ENCODE results near the gene EPHB2. TPM values are rescaled to one million over a fixed set of nuclear protein-coding genes. Genes with fewer than 3 reads are reported as not detected.

Gene EPHB2
- total RNA-seq, 2 experiments from 2014 or later = 0.08 TPM; not detected in 1

GRCh38 chr1:22803833-22804232 lies 93.2 kb downstream of the EPHB2 start:
- H3K4me3 ChIP-seq (ENCODE audit: low read length) = no peak overlapping the region

GRCh38 chr1:22804406-22804805 lies 93.8 kb downstream of the EPHB2 start:
- intact Hi-C loops (cut with DNase I, micrococcal nuclease) = no loop called here
- Histone ChIP-seq H3K9me3 (ENCODE audit: control insufficient read depth in 1 of 2, insufficient read depth in 1 of 2, low read length in 2 of 2) (no peaks in the 10 kb centered on the region), H3K36me3 (ENCODE audit: insufficient read depth, low read length) (no peaks in the 10 kb centered on the region), H3K4me3 (ENCODE audit: low read length) (no peak overlapping the region), H3K27me3 (ENCODE audit: control insufficient read depth in 1 of 2, insufficient read depth in 2 of 2, low read length in 2 of 2) (no peaks in the 10 kb centered on the region), H3K4me1 (ENCODE audit: insufficient read depth, low read length) (no peaks in the 10 kb centered on the region), H3K27ac (ENCODE audit: low read depth in 1 of 2, low read length in 2 of 2) (no peak overlapping the region)
- Mint-ChIP-seq H3K4me1 (ENCODE audit: low read depth) (no peaks in the 10 kb centered on the region), H3K27me3 (peaks cover 17% of the 10 kb centered on the region), H3K9me3 (no peaks in the 10 kb centered on the region), H3K36me3 (ENCODE audit: low read depth) (no peaks in the 10 kb centered on the region), H3K4me3 (no peak overlapping the region), H3K27ac (no peak overlapping the region)
- POLR2A ChIA-PET = no interaction called here
- CTCF ChIA-PET = no interaction called here
- DNase-seq = no peak
- TF ChIP-seq CTCF (IDR thresholded peaks at IDR 0.05) = no peak
- ATAC-seq (ENCODE audit: poor library complexity) = no peak

More at GRCh38 chr1:22803833-22804232, 93.2 kb downstream of the EPHB2 start:
- Mint-ChIP-seq H3K36me3 (ENCODE audit: low read depth) (no peaks in the 10 kb centered on the region), H3K4me1 (ENCODE audit: low read depth) (no peaks in the 10 kb centered on the region), H3K27ac (no peak overlapping the region), H3K27me3 (peaks cover 17% of the 10 kb centered on the region), H3K4me3 (no peak overlapping the region), H3K9me3 (no peaks in the 10 kb centered on the region)
- H3K36me3 ChIP-seq (ENCODE audit: insufficient read depth, low read length) = no peaks in the 10 kb centered on the region
- TF ChIP-seq CTCF (IDR thresholded peaks at IDR 0.05) = no peak
- no peaks in the 10 kb centered on the region for H3K27me3 ChIP-seq (ENCODE audit: control insufficient read depth in 1 of 2, insufficient read depth in 2 of 2, low read length in 2 of 2)
- intact Hi-C loops (cut with DNase I, micrococcal nuclease) = no loop called here
- POLR2A ChIA-PET = no interaction called here
- ATAC-seq (ENCODE audit: poor library complexity) = no peak
- H3K4me1 ChIP-seq (ENCODE audit: insufficient read depth, low read length) = no peaks in the 10 kb centered on the region
- no peaks in the 10 kb centered on the region for H3K9me3 ChIP-seq (ENCODE audit: control insufficient read depth in 1 of 2, insufficient read depth in 1 of 2, low read length in 2 of 2)
- no peak overlapping the region for H3K27ac ChIP-seq (ENCODE audit: low read depth in 1 of 2, low read length in 2 of 2)
- no peak for DNase-seq
- CTCF ChIA-PET = no interaction called here

- Mint-ChIP-seq H3K27ac (no peak overlapping the region), H3K36me3 (ENCODE audit: low read depth) (no peaks in the 10 kb centered on the region), H3K27me3 (peaks cover 17% of the 10 kb centered on the region), H3K4me3 (no peak overlapping the region), H3K4me1 (ENCODE audit: low read depth) (no peaks in the 10 kb centered on the region), H3K9me3 (no peaks in the 10 kb centered on the region)
- H3K4me3 ChIP-seq (ENCODE audit: low read length) = no peak overlapping the region
- no peaks in the 10 kb centered on the region for H3K27me3 ChIP-seq (ENCODE audit: control insufficient read depth in 1 of 2, insufficient read depth in 2 of 2, low read length in 2 of 2)
- H3K4me1 ChIP-seq (ENCODE audit: insufficient read depth, low read length) = no peaks in the 10 kb centered on the region
- POLR2A ChIA-PET = no interaction called here
- no peaks in the 10 kb centered on the region for H3K9me3 ChIP-seq (ENCODE audit: control insufficient read depth in 1 of 2, insufficient read depth in 1 of 2, low read length in 2 of 2)
- no peak for DNase-seq
- intact Hi-C loops (cut with DNase I, micrococcal nuclease) = no loop called here
- TF ChIP-seq CTCF (IDR thresholded peaks at IDR 0.05) = no peak
- H3K36me3 ChIP-seq (ENCODE audit: insufficient read depth, low read length) = no peaks in the 10 kb centered on the region
- ATAC-seq (ENCODE audit: poor library complexity) = no peak
- no peak overlapping the region for H3K27ac ChIP-seq (ENCODE audit: low read depth in 1 of 2, low read length in 2 of 2)
- CTCF ChIA-PET = no interaction called here
Observed at GRCh38 chr1:22804969-22805671, 94.5 kb downstream of the EPHB2 start.
